ENCODE results near the gene GJD3. TPM values are rescaled to one million over a fixed set of nuclear protein-coding genes. Genes with fewer than 3 reads are reported as not detected.
A peak's percentile ranks its signal among the peaks of the same experiment; 100 is the strongest.

Gene GJD3
- total RNA-seq, 1 experiment from 2014 or later = not detected

DNA sequence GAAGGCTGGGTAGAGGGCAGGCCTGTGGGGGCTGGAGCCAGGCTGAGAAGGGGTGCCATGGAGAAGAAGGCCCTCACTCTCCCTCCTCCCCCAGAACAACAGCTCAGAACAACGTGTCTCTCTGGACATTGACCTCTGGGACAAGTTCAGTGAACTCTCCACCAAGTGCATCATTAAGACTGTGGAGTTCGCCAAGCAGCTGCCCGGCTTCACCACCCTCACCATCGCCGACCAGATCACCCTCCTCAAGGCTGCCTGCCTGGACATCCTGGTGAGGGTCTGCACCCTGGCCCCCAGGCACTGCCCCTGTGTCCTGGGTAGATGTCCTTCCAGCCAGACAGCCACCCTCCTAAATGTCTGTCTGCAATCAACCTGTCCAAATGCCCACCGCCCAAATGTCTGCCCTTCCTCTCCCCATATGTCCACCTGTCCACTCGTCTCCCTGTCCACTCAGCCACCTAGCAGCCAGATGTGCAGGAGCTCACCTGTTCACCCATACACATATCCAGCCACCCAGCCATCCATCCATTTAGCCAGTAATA is 12.2 kb downstream of the GJD3 start:
- DNase-seq (ENCODE audit: low spot score) = no peak

DNA sequence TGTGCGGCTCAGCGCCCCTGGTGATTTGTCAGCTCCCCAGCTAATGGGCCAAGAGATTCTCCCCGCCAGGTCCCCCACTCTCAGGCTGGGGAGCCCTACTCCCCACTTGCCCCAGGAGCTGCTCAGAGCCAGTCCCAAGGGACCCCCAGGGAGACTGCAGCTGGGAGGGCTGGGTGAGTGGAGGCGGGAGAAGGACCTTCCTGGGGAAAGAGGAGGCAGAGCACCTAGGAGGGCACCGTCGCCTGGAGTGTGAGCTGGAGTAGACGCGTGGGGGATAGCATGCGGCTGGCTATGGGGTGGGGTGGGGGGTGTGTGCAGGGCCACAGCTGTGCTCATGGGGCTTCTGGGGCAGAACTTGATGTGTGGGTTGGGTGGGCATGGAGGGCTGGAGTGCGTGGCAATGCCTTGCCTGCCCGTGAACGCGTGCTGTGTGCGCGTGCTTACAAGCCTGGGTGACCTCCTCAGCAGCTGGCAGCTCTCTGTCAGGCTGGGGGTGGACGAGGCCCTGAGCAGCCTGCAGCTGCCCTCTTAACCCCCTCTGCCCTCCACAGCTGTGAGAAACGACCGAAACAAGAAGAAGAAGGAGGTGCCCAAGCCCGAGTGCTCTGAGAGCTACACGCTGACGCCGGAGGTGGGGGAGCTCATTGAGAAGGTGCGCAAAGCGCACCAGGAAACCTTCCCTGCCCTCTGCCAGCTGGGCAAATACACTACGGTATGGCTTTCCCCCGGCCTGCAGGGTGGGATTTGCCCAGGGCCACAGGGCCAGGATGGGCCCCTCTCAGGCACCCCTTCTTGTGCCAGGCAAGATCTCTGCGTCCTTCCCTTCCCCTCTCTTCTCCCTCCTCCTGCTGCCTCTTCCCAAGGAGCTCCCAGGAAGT is 12.9 kb downstream of the GJD3 start:
- DNase-seq (ENCODE audit: low spot score) = no peak

DNA sequence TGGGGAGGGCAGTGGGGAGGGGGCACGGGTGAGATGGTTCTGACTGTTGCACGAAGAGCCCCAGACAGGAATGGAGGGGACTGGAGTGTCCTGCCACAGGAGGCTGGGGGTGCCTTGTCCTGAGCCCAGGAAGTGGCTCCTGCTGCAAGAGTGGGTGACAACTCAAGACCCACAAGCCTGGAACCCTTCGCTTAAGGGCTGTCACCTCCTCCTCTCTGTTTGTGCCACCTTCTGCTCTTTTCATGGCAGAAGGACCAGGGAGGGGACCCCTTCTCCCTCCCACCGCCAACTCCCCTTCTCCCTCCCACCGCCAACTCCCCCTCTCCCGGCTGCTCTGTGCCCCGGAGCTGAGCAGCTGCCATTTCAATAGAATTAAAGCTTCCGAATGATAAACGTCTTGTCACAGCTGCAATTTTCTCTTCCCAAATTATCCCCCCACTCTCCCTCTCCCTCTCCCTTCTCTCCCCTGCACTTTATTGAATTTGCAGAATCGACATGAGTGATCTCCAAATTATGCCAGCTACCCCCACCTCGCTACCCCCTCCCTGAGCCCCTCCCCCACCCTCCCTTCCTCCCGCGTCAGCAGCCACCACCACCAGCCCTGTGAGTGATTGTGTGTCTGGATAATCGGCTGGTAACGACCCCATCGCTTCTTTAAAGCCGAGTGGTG is 13.7 kb downstream of the GJD3 start:
- DNase-seq (ENCODE audit: low spot score) = no peak

- no peak for DNase-seq (ENCODE audit: low spot score)
Measured at GRCh38 chr17:40349895-40350688, 14.4 kb downstream of the GJD3 start.

DNA sequence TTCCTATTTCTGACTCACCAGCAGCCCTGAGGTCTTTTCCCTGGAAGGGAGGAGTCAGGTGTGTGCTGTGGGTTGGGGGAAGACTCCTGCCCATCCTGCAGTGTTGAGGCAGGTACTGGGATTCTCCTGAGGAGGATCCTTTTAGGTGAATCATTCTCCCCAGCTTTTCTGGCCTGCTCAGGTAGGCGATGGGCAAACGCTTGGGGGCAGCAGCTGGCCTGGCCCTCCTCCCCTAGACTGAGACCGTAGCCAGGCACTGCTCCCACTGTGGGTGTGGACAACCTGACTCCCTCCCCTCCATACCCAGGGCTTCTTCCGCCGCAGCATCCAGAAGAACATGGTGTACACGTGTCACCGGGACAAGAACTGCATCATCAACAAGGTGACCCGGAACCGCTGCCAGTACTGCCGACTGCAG is 15.1 kb downstream of the GJD3 start:
- DNase-seq (ENCODE audit: low spot score) = no peak

- no peak for DNase-seq (ENCODE audit: low spot score)
Measured at GRCh38 chr17:40348562-40349476, 15.7 kb downstream of the GJD3 start.

GRCh38 chr17:40348136-40348504 is 16.4 kb downstream of the GJD3 start:
- DNase-seq (ENCODE audit: low spot score) = no peak

GRCh38 chr17:40347319-40348135 is 17.0 kb downstream of the GJD3 start:
- DNase-seq (ENCODE audit: low spot score) = no peak

DNA sequence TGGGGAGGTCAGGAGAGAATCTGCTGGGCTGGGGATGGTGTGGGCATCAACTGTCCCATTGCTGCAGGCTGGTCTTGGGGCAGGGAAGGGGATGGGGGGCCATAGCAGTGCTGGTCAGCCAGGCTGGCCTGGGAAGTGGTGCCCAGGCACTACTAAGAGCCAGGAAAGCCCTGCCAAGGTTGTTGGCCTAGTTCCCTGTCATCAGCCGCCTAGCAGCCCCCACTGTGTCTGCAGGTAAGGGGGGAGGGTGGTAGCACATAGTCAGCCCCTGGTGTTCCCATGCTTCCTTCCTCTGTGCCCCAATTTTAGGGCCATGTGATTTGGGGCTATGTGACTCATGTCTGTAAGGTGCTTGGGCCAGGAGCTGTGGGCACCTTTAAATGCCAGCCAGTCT is 17.8 kb downstream of the GJD3 start:
- DNase-seq (ENCODE audit: low spot score) = no peak

DNA sequence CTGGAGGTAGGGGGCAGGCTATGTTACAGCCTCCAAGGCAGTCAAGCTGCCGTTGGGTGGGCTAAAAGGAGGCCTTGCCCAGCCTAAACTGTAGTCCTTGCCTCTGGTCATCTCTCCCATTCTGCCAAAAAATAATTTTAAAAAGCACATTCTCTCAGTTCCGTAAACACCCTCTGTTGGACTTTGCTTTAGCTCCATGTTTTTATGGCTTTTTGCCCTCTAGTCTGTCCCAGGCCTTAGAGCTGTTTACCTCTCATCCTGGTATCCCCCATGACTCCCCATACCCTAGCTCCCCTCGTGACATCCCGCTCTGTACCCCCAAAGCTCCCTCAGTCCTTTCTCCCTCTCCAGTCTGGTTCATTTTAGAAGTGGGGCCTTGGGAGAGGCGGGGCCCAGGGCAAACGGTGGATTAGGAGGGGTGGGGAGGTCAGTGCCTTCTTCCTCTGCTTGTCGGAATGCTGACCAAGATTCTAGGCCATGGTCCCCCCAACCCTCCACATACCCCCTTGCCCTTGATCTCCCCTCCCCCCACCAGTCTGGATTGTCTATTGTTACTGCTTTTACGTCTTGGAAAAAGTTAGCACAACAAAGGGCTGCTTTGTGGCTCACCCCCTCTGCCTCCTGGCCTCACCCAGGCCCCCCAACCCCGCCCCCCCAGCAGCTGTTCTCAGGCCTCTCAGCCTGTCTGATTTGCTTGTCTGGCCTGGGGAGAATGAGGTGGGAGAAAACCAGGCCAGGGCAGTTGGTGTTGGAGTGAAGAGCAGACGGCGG is 18.4 kb downstream of the GJD3 start:
- no peak for DNase-seq (ENCODE audit: low spot score)

DNA sequence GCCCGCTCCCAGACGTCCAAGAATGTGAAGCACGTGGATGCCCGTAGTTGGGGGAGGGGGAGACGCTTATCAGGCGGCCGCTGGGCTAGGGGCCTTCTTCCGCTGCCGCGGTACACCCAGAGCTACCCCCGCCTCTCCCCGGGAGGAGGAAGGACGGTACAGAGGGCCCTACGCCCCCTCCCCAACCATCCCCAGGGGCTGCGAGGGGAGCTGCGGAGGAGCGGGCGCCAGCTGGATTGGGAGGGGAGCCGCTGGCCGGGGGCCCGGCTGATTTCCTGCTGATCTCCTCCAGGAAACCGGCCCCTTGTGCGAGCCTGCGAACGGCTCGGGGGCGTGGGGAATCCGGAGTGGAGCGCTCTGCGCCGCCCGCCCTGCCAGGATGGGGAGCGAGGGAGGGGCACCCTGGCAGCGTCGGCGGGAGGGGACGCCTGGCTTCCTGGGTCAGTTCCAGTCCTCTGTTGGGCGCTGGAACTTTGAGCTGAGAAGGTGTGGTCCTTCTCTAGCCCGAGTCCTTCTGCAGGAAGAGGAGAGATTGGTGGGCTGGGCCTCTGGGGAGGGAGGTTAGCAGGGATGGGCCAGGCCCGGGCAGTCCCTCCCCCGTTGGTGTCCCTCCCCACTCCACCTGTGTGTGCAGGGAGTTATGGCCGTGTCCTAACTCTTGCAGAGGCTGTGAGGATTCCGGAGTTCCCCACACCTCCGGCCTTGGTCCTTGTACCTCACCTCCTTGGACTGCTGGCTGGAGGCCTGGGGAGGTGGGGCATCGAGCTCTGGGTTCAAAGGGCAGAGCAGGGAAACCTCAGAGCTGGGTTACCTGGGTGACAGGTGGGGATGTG is 19.2 kb downstream of the GJD3 start:
- DNase-seq (ENCODE audit: low spot score) = peak; percentile 83

GRCh38 chr17:40344421-40345160 is 19.9 kb downstream of the GJD3 start:
- no peak for DNase-seq (ENCODE audit: low spot score)

- no peak for DNase-seq (ENCODE audit: low spot score)
Measured at GRCh38 chr17:40343219-40344119, 21.1 kb downstream of the GJD3 start.

DNA sequence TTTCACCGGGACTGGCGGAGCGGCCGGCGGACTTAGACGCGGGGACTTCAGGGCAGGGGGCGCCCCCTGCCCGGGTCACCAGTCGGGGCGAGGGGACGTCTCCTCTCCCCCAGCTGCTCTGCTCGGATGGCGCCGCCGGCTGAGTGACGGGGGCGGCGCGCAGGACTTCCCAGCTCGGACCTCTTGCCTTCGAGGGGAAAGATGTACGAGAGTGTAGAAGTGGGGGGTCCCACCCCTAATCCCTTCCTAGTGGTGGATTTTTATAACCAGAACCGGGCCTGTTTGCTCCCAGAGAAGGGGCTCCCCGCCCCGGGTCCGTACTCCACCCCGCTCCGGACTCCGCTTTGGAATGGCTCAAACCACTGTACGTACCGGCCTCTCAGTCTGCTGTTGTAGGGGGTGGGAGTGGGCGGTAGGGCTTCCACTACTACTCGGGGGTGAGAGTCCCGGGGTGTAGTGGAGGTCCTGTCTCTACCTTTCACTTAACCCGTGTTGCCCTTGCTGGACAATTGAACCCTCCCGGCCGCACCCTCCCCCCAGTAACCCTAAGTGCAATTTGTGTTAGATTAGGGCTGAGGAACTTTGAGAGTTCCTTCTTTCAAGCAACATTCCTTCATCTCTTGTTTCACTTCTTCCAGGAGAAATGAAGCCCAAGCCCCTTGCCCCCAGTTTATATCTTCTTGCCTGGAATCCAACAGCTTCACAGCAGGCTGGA is 21.9 kb downstream of the GJD3 start:
- no peak for DNase-seq (ENCODE audit: low spot score)

- peak; percentile 74 for DNase-seq (ENCODE audit: low spot score)
Measured at GRCh38 chr17:40341808-40342503, 22.6 kb downstream of the GJD3 start.

Data from HT-29 (cell line).